HG03159 (cell line): ENCODE results near the gene MAML2.
A peak's percentile ranks its signal among the peaks of the same experiment; 100 is the strongest.

Source experiments
- ATAC-seq: cut with Tn5 transposase; IDR thresholded peaks from one replicate; pipeline ENCODE4 v1.9.1; 2021; ENCODE audit warnings: mild to moderate bottlenecking, moderate library complexity; ENCODE audit not compliant: unreplicated experiment

MAML2 gene

GRCh38 chr11:96085319-96085930 is 257.6 kb downstream of the MAML2 start:
- ATAC-seq: no peak

GRCh38 chr11:96084610-96085318 is 258.2 kb downstream of the MAML2 start:
- no peak for ATAC-seq

- no peak for ATAC-seq
Observed at GRCh38 chr11:96082936-96083335, 260.1 kb downstream of the MAML2 start.

GRCh38 chr11:96082002-96082899 is 260.7 kb downstream of the MAML2 start:
- no peak for ATAC-seq

GRCh38 chr11:96081561-96081960 is 261.4 kb downstream of the MAML2 start:
- no peak for ATAC-seq

GRCh38 chr11:96079691-96080090 is 263.3 kb downstream of the MAML2 start:
- no peak for ATAC-seq

- peak; percentile 73 for ATAC-seq
Observed at GRCh38 chr11:96075532-96075959, 267.4 kb downstream of the MAML2 start.

- ATAC-seq: peak; percentile 44
Observed at GRCh38 chr11:96074551-96075310, 268.3 kb downstream of the MAML2 start.

GRCh38 chr11:96073536-96073935 is 269.5 kb downstream of the MAML2 start:
- no peak for ATAC-seq

GRCh38 chr11:96072592-96072991 is 270.4 kb downstream of the MAML2 start:
- ATAC-seq: no peak

GRCh38 chr11:96070453-96070852 is 272.5 kb downstream of the MAML2 start:
- ATAC-seq: no peak

GRCh38 chr11:96067160-96067559 is 275.8 kb downstream of the MAML2 start:
- ATAC-seq: no peak

GRCh38 chr11:96065379-96065778 is 277.6 kb downstream of the MAML2 start:
- ATAC-seq: no peak

GRCh38 chr11:96063886-96064285 is 279.1 kb downstream of the MAML2 start:
- no peak for ATAC-seq

- ATAC-seq: no peak
Observed at GRCh38 chr11:96063053-96063452, 279.9 kb downstream of the MAML2 start.

GRCh38 chr11:96062134-96062533 is 280.9 kb downstream of the MAML2 start:
- peak; percentile 84 for ATAC-seq

GRCh38 chr11:96061730-96062129 is 281.3 kb downstream of the MAML2 start:
- ATAC-seq: no peak

GRCh38 chr11:96061069-96061468 is 281.9 kb downstream of the MAML2 start:
- no peak for ATAC-seq

- ATAC-seq: no peak
Observed at GRCh38 chr11:96057502-96057901, 285.5 kb downstream of the MAML2 start.

GRCh38 chr11:96056576-96056975 is 286.4 kb downstream of the MAML2 start:
- no peak for ATAC-seq
